H9 (cell line): ENCODE data around the gene KRT74. TPM values are rescaled to one million over a fixed set of nuclear protein-coding genes. Genes with fewer than 3 reads are reported as not detected.

Experiments used
- DNase-seq: peaks from one replicate; pipeline ENCODE4 v3.0.0-alpha.2; 2017
- H2AFZ ChIP-seq: one replicate; pipeline ENCODE4 v1.6.1; 2013; ENCODE audit warnings: mild to moderate bottlenecking, low read length, control low read depth, moderate library complexity
- H2AK5ac ChIP-seq: 2 replicates; pipeline ENCODE4 v1.6.1; 2013; ENCODE audit warnings: low read length, control low read depth, mixed read lengths; ENCODE audit not compliant: insufficient read length
- H2BK120ac ChIP-seq: one replicate; pipeline ENCODE4 v1.6.1; 2013; ENCODE audit warnings: low read depth, mild to moderate bottlenecking, low read length, control low read depth, inconsistent platforms; ENCODE audit not compliant: poor library complexity, severe bottlenecking
- H2BK12ac ChIP-seq: 2 replicates; pipeline ENCODE4 v1.6.1; 2013; ENCODE audit warnings: low read length, control low read depth, mixed read lengths, low read depth; ENCODE audit not compliant: insufficient read length
- H2BK15ac ChIP-seq: 2 replicates; pipeline ENCODE4 v1.6.1; 2013; ENCODE audit warnings: low read depth, low read length, control low read depth
- H2BK20ac ChIP-seq: one replicate; pipeline ENCODE4 v1.6.1; 2013; ENCODE audit warnings: low read depth, mild to moderate bottlenecking, low read length, control low read depth, inconsistent platforms; ENCODE audit not compliant: poor library complexity, severe bottlenecking
- H2BK5ac ChIP-seq: 2 replicates; pipeline ENCODE4 v1.6.1; 2013; ENCODE audit warnings: low read length, control low read depth, mixed read lengths; ENCODE audit not compliant: insufficient read length
- H3K14ac ChIP-seq: 2 replicates; pipeline ENCODE4 v1.6.1; 2013; ENCODE audit warnings: low read length, control low read depth; ENCODE audit not compliant: insufficient read depth
- H3K18ac ChIP-seq: 2 replicates; pipeline ENCODE4 v1.6.1; 2013; ENCODE audit warnings: low read depth, mild to moderate bottlenecking, mixed read lengths, low read length, control low read depth; ENCODE audit not compliant: insufficient read length
- H3K23ac ChIP-seq: 2 replicates; pipeline ENCODE4 v1.6.1; 2013; ENCODE audit warnings: low read length, control low read depth, mixed read lengths, low read depth; ENCODE audit not compliant: insufficient read length
- H3K23me2 ChIP-seq: 2 replicates; pipeline ENCODE4 v1.6.1; 2013; ENCODE audit warnings: low read depth, mild to moderate bottlenecking, mixed read lengths, low read length, control low read depth; ENCODE audit not compliant: insufficient read length, poor library complexity, severe bottlenecking
- H3K27ac ChIP-seq: 2 replicates; pipeline ENCODE4 v1.5.1; 2013; ENCODE audit warnings: low read length, control low read depth, mixed read lengths, low read depth; ENCODE audit not compliant: insufficient read length
- H3K27me3 ChIP-seq: 2 replicates; pipeline ENCODE4 v1.6.1; 2013; ENCODE audit warnings: low read length, control low read depth, inconsistent platforms; ENCODE audit not compliant: insufficient read depth
- H3K4ac ChIP-seq: 2 replicates; pipeline ENCODE4 v1.6.1; 2013; ENCODE audit warnings: low read depth, mild to moderate bottlenecking, control low read depth, inconsistent platforms, low read length, moderate library complexity
- H3K4me1 ChIP-seq: 2 replicates; pipeline ENCODE4 v1.6.1; 2013; ENCODE audit warnings: low read length, control low read depth, inconsistent platforms; ENCODE audit not compliant: insufficient read depth
- H3K4me2 ChIP-seq: 2 replicates; pipeline ENCODE4 v1.6.1; 2013; ENCODE audit warnings: low read length, control low read depth, mixed read lengths; ENCODE audit not compliant: insufficient read length, insufficient read depth
- H3K56ac ChIP-seq: 2 replicates; pipeline ENCODE4 v1.6.1; 2013; ENCODE audit warnings: low read depth, mild to moderate bottlenecking, mixed read lengths, low read length, control low read depth; ENCODE audit not compliant: insufficient read length
- H3K79me1 ChIP-seq: 2 replicates; pipeline ENCODE4 v1.6.1; 2013; ENCODE audit warnings: low read depth, mild to moderate bottlenecking, moderate library complexity, low read length, control low read depth, inconsistent platforms; ENCODE audit not compliant: insufficient read depth, poor library complexity, severe bottlenecking
- H3K79me2 ChIP-seq: 2 replicates; pipeline ENCODE4 v1.6.1; 2013; ENCODE audit warnings: low read length, control low read depth, inconsistent platforms; ENCODE audit not compliant: insufficient read depth
- H3K9ac ChIP-seq: 2 replicates; pipeline ENCODE4 v1.6.1; 2013; ENCODE audit warnings: low read length, control low read depth, mixed read lengths; ENCODE audit not compliant: insufficient read length; ENCODE audit errors: extremely low read depth
- H3K9me3 ChIP-seq: one replicate; pipeline ENCODE4 v1.6.1; 2013; ENCODE audit warnings: low read depth, low read length, inconsistent platforms; ENCODE audit not compliant: control insufficient read depth
- H3T11ph ChIP-seq: one replicate; pipeline ENCODE4 v1.6.1; 2013; ENCODE audit warnings: mild to moderate bottlenecking, low read length, control low read depth, inconsistent platforms
- H4K20me1 ChIP-seq: one replicate; pipeline ENCODE4 v1.6.1; 2013; ENCODE audit not compliant: control insufficient read depth, insufficient read length, insufficient read depth
- H4K5ac ChIP-seq: 2 replicates; pipeline ENCODE4 v1.6.1; 2013; ENCODE audit warnings: low read depth, mild to moderate bottlenecking, mixed read lengths, low read length, control low read depth; ENCODE audit not compliant: insufficient read length
- H4K8ac ChIP-seq: replicated peaks from 2 replicates; pipeline ENCODE4 v1.6.1; 2013; ENCODE audit warnings: low read length, control low read depth, mixed read lengths, low read depth; ENCODE audit not compliant: insufficient read length
- H4K91ac ChIP-seq: 2 replicates; pipeline ENCODE4 v1.6.1; 2013; ENCODE audit warnings: low read depth, mild to moderate bottlenecking, moderate library complexity, mixed read lengths, low read length, control low read depth; ENCODE audit not compliant: insufficient read length
- H3K27ac Mint-ChIP-seq, 3 experiments: 2 replicates in 2 of 3; 3 replicates in 1 of 3; pipeline ENCODE4 v1.8.0; 2020 to 2021; ENCODE audit warnings: mixed read lengths in 3 of 3, mild to moderate bottlenecking in 1 of 3, moderate library complexity in 1 of 3
- H3K27me3 Mint-ChIP-seq: 2 replicates; pipeline ENCODE4 v1.8.0; 2021; ENCODE audit warnings: low read depth, mild to moderate bottlenecking, moderate library complexity, mixed read lengths
- H3K36me3 Mint-ChIP-seq, 3 experiments: 2 replicates in 2 of 3; 3 replicates in 1 of 3; pipeline ENCODE4 v1.8.0; 2020 to 2021; ENCODE audit warnings: low read depth in 3 of 3, mixed read lengths in 3 of 3; ENCODE audit not compliant: insufficient read depth in 1 of 3
- H3K4me1 Mint-ChIP-seq, 2 experiments: 2 replicates each; pipeline ENCODE4 v1.8.0; 2020; ENCODE audit warnings: mixed read lengths in 2 of 2
- H3K4me3 Mint-ChIP-seq, 2 experiments: 2 replicates in 1 of 2; 3 replicates in 1 of 2; pipeline ENCODE4 v1.8.0; 2020 to 2021; ENCODE audit warnings: mild to moderate bottlenecking in 2 of 2, mixed read lengths in 2 of 2, moderate library complexity in 1 of 2
- H3K9me3 Mint-ChIP-seq, 2 experiments: 2 replicates in 1 of 2; 3 replicates in 1 of 2; pipeline ENCODE4 v1.8.0; 2020; ENCODE audit warnings: mild to moderate bottlenecking in 2 of 2, mixed read lengths in 2 of 2, moderate library complexity in 1 of 2
- CTCF ChIP-seq: fragments of 200-600 bp; sonication (generic); conservative IDR thresholded peaks from 3 replicates; pipeline ENCODE4 v1.8.0; 2021; ENCODE audit warnings: antibody characterized with exemption, mild to moderate bottlenecking
- WGBS: extraction: QIAGEN DNeasy Blood & Tissue Kit; methylation state at CpG from one replicate; pipeline ENCODE4 v1.1.7; 2013; ENCODE audit warnings: missing lambda C conversion rate, low lambda C conversion rate, mixed read lengths; ENCODE audit not compliant: insufficient read length; ENCODE audit errors: extremely low coverage; 5-methylcytosine and 5-hydroxymethylcytosine counted together
- total RNA-seq: library from RNA; stranded (reverse); gene quantifications from 2 replicates; pipeline ENCODE4 v1.2.1, GENCODE V29; 2021

KRT74 gene
- total RNA-seq, 1 experiment from 2014 or later = not detected

GRCh38 chr12:52587563-52587962 lies 13.9 kb upstream of the KRT74 start:
- peak; percentile 60 for DNase-seq
- WGBS = no CpG with 5 or more reads among the region's 17 CpGs
- Histone ChIP-seq H4K5ac (no peak overlapping the region), H3T11ph (no peak overlapping the region), H3K9me3 (peaks cover 15% of the 10 kb centered on the region), H2AK5ac (no peak overlapping the region), H2BK12ac (no peak overlapping the region), H3K79me2 (no peaks in the 10 kb centered on the region), H3K23me2 (no peaks in the 10 kb centered on the region), H2BK120ac (no peak overlapping the region), H3K27ac (no peak overlapping the region), H4K20me1 (no peaks in the 10 kb centered on the region), H3K27me3 (no peaks in the 10 kb centered on the region), H3K56ac (no peak overlapping the region), H3K4me1 (no peaks in the 10 kb centered on the region), H3K4me2 (no peak overlapping the region), H3K79me1 (no peaks in the 10 kb centered on the region), H3K4ac (no peak overlapping the region), H3K9ac (no peak overlapping the region), H2BK15ac (no peak overlapping the region), H2AFZ (no peak overlapping the region), H3K18ac (no peak overlapping the region), H4K8ac (no peak overlapping the region), H2BK5ac (no peak overlapping the region), H2BK20ac (no peak overlapping the region), H3K23ac (no peak overlapping the region), H4K91ac (no peak overlapping the region), H3K14ac (no peak overlapping the region)
- Mint-ChIP-seq H3K27me3 (peaks cover 14% of the 10 kb centered on the region), H3K4me1 (peaks cover 3% of the 10 kb centered on the region in 2 experiments; a peak in 3 of 4 replicates), H3K9me3 (peaks cover 23 to 30% of the 10 kb centered on the region in 2 experiments), H3K4me3 (no peak overlapping the region), H3K36me3 (peaks cover 3 to 13% (median 11%) of the 10 kb centered on the region in 3 experiments), H3K27ac (peak overlapping the region in 1 of 3 experiments; percentile 22; a peak in 1 of 7 replicates)
- TF ChIP-seq CTCF = peak; percentile 25; the same call in 1 of the 3 replicates
